DND-41 (cell line): ENCODE data around the gene TFAP2E.

ENCODE experiments used
- CTCF ChIP-seq: IDR thresholded peaks from 2 replicates; pipeline ENCODE4 v1.5.1; 2012; ENCODE audit warnings: borderline replicate concordance, low read length, moderate library complexity, mild to moderate bottlenecking; ENCODE audit not compliant: poor library complexity, severe bottlenecking; ENCODE audit errors: extremely low read depth
- EZH2 ChIP-seq: IDR thresholded peaks from 3 replicates; pipeline ENCODE4 v1.6.1; 2012; ENCODE audit warnings: borderline replicate concordance, low read depth, mild to moderate bottlenecking, moderate library complexity, low read length, inconsistent platforms; ENCODE audit not compliant: severe bottlenecking

- TF ChIP-seq CTCF, result peak; percentile 2
- TF ChIP-seq EZH2, result no peak
Measured at GRCh38 chr1:35641233-35641866, 68.2 kb downstream of the TFAP2E start, which contains the start of gene PSMB2.
